HG03571 (cell line): ENCODE data around the gene KLHDC10.
A peak's percentile ranks its signal among the peaks of the same experiment; 100 is the strongest.
"Not testable (repeated sequence)": the region's sequence is repeated elsewhere in the genome, so short reads cannot be mapped to it uniquely, and the experiment has no call there.

Source experiments
- ATAC-seq: cut with Tn5 transposase; IDR thresholded peaks from one replicate; pipeline ENCODE4 v1.9.1; 2021; ENCODE audit not compliant: unreplicated experiment

KLHDC10 gene

GRCh38 chr7:130069978-130070860 lies at the start of gene KLHDC10:
Gene KLHDC10, plus strand, starts transcription at chr7:130070534. Its CDS starts 110 bp downstream, at chr7:130070644.
- peak; percentile 97 for ATAC-seq

- ATAC-seq, result no peak
Observed at GRCh38 chr7:130021105-130021834, 49.1 kb upstream of the KLHDC10 start.

- no peak for ATAC-seq
Observed at GRCh38 chr7:130022115-130022514, 48.2 kb upstream of the KLHDC10 start.

- ATAC-seq, result no peak
Observed at GRCh38 chr7:130022623-130023175, 47.6 kb upstream of the KLHDC10 start.

- no peak for ATAC-seq
Observed at GRCh38 chr7:130024390-130024789, 45.9 kb upstream of the KLHDC10 start.

GRCh38 chr7:130032698-130033097 lies 37.6 kb upstream of the KLHDC10 start:
- ATAC-seq, result no peak

- no peak for ATAC-seq
Observed at GRCh38 chr7:130037703-130038102, 32.6 kb upstream of the KLHDC10 start.

- ATAC-seq, result no peak
Observed at GRCh38 chr7:130040576-130040975, 29.8 kb upstream of the KLHDC10 start.

GRCh38 chr7:130047831-130048230 lies 22.5 kb upstream of the KLHDC10 start:
- no peak for ATAC-seq

- ATAC-seq, result no peak
Observed at GRCh38 chr7:130048906-130049305, 21.4 kb upstream of the KLHDC10 start.

GRCh38 chr7:130052250-130052649 lies 18.1 kb upstream of the KLHDC10 start:
- ATAC-seq, result not testable (repeated sequence)

GRCh38 chr7:130055198-130055597 lies 15.1 kb upstream of the KLHDC10 start:
- ATAC-seq, result not testable (repeated sequence)

GRCh38 chr7:130062246-130062645 lies 8.1 kb upstream of the KLHDC10 start:
- ATAC-seq, result no peak

- ATAC-seq, result no peak
Observed at GRCh38 chr7:130063036-130063435, 7.3 kb upstream of the KLHDC10 start.

- not testable (repeated sequence) for ATAC-seq
Observed at GRCh38 chr7:130064580-130064926, 5.8 kb upstream of the KLHDC10 start.

- no peak for ATAC-seq
Observed at GRCh38 chr7:130065500-130066152, 4.7 kb upstream of the KLHDC10 start.

- ATAC-seq, result no peak
Observed at GRCh38 chr7:130069179-130069977, 956 bp upstream of the KLHDC10 start.

GRCh38 chr7:130070861-130071622 lies 708 bp downstream of the KLHDC10 start:
- no peak for ATAC-seq

- ATAC-seq, result peak; percentile 26
Observed at GRCh38 chr7:130071701-130072622, 1.6 kb downstream of the KLHDC10 start.
